Right lobe of liver (tissue), 4 donors: Measurements from ENCODE around the gene CSGALNACT2.
"Not testable (repeated sequence)": the region's sequence is repeated elsewhere in the genome, so short reads cannot be mapped to it uniquely, and the experiment has no call there.

ENCODE experiments used
- POLR2A ChIP-seq: fragments of 450-650 bp; IDR thresholded peaks from one replicate; pipeline ENCODE4 v1.6.1; 2017; ENCODE audit warnings: antibody characterized with exemption, mild to moderate bottlenecking
- TF ChIP-seq, protein P1 (sequence below), 4 donors: fragments of 200-600 bp in 3 of 4; fragments of 450-650 bp in 1 of 4; IDR thresholded peaks; one replicate each; pipeline versions ENCODE4 v1.5.1 to v1.8.0; 2016 to 2022; ENCODE audit warnings: antibody characterized with exemption in 4 of 4, mild to moderate bottlenecking in 2 of 4
- donor health status: DM: no; HTN: no; CAD: no.
- donor health status: DM: no; HTN: no; CAD: no.
- donor health status: DM: no; HTN: yes; CAD: no.

DNA sequence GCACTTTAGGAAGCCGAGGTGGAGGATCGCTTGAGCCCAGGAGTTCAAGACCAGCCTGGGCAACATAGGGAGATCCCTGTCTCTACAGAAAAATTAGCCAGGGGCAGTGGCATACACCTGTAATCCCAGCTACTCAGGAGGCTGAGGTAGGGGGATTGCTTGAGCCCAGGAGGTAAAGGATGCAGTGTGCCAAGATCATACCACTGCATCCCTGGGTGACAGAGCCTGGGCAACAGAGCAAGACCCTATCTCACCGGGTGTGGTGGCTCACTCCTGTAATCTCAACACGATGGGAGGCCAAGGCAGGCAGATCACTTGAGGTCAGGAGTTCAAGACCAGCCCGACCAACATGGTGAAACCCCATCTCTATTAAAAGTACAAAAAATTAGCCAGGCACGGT, 82.0 kb downstream of the CSGALNACT2 start:
- TF ChIP-seq, protein P1, sequence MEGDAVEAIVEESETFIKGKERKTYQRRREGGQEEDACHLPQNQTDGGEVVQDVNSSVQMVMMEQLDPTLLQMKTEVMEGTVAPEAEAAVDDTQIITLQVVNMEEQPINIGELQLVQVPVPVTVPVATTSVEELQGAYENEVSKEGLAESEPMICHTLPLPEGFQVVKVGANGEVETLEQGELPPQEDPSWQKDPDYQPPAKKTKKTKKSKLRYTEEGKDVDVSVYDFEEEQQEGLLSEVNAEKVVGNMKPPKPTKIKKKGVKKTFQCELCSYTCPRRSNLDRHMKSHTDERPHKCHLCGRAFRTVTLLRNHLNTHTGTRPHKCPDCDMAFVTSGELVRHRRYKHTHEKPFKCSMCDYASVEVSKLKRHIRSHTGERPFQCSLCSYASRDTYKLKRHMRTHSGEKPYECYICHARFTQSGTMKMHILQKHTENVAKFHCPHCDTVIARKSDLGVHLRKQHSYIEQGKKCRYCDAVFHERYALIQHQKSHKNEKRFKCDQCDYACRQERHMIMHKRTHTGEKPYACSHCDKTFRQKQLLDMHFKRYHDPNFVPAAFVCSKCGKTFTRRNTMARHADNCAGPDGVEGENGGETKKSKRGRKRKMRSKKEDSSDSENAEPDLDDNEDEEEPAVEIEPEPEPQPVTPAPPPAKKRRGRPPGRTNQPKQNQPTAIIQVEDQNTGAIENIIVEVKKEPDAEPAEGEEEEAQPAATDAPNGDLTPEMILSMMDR (IDR thresholded peaks at IDR 0.05), result not testable (repeated sequence)
- not testable (repeated sequence) for TF ChIP-seq POLR2A
